ENCODE data around the gene FNDC5. TPM values are rescaled to one million over a fixed set of nuclear protein-coding genes. Genes with fewer than 3 reads are reported as not detected.

Gene FNDC5
- total and polyA plus RNA-seq, 2 donors: 1.5 to 50.5 TPM

DNA sequence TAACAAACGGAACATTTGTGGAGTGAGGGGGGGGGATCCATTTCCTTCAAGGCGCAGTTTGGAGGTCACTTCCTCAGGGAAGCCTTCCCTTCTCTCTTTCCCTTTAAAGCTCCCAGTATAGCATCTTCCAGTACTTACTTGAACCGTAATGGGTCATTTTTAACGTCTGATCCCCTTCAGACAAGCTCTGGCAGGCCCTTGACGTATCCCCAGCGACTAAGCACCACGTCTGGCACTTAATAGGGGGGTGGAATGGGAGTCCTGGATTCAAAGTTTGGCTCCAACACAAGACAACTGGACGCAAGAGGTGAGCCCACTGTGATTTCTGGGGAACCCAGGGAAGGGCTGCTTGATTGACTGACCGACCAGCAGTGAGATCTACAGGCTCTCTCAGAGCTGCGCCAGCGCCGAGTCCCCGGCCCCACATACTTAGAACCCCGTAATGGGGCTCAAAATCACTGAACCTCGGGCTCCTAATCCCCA is 54.0 kb downstream of the FNDC5 start:
- Histone ChIP-seq H3K36me3 (ENCODE audit: insufficient read depth) (no peaks in the 10 kb centered on the region), H3K4me1 (ENCODE audit: insufficient read depth) (no peaks in the 10 kb centered on the region), H3K27ac (ENCODE audit: low read depth) (peak overlapping the region; percentile 83), H3K4me3 (ENCODE audit: low read depth, low read length) (peak overlapping the region; percentile 64)
- under 1% methylated on average over 15 of the region's 15 CpGs for WGBS
- DNase-seq (ENCODE audit: extremely low spot score): no peak

DNA sequence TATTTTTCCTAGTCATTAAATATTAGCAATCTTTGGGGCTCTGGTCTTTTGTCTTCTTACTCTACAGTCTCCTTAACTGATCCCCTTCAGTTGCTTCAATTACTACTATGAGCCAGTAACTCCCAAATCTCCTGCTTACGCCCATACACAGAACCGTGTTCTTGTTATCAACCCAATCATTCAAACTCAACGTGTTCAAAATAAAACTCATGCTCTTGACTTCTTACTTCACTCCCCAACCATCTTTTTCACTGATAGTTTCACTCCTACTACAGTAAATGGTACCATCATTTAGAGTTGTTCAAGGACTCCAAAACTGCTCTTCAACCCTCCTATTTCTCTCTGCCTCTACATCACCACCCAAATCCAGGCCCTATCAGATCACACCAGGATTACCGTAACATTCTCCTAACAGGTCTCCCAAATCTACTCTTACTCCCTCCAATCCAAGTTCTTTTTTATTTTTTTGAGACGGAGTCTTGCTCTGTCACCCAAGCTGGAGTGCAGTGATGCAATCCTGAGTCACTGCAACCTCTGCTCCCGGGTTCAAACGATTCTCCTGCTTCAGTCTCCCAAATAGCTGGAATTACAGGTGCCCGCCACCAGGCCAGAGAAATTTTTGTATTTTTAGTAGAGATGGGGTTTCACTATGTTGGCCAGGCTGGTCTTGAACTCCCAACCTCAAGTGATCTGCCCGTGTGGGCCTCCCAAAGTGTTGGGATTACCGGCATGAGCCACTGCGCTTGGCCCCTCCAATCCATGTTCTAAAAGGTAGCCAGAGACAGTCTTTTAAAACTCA is 56.6 kb downstream of the FNDC5 start:
- no peak overlapping the region for H3K27ac ChIP-seq (ENCODE audit: low read depth)
- no peaks in the 10 kb centered on the region for H3K36me3 ChIP-seq (ENCODE audit: insufficient read depth)
- no peak overlapping the region for H3K4me3 ChIP-seq (ENCODE audit: low read depth, low read length)
- DNase-seq (ENCODE audit: extremely low spot score): no peak
- 82% methylated on average over 11 of the region's 11 CpGs for WGBS
- no peaks in the 10 kb centered on the region for H3K4me1 ChIP-seq (ENCODE audit: insufficient read depth)

Other genes with a start within 250 kb of the FNDC5 start
- 37.4 TPM for gene ZBTB8OS, start 220.4 kb downstream of the FNDC5 start, total RNA-seq
- gene ZBTB8OS, start 220.4 kb downstream of the FNDC5 start, polyA plus RNA-seq: 33.9 TPM
- 151 TPM for gene RBBP4, start 219.7 kb downstream of the FNDC5 start, total RNA-seq
- 82.6 TPM for gene RBBP4, start 219.7 kb downstream of the FNDC5 start, polyA plus RNA-seq
- 22.4 TPM for gene SYNC, start 168.1 kb downstream of the FNDC5 start, total RNA-seq
- gene SYNC, start 168.1 kb downstream of the FNDC5 start, polyA plus RNA-seq: 13.3 TPM
- gene YARS1, start 53.6 kb downstream of the FNDC5 start, total RNA-seq: 33.4 TPM
- 39.8 TPM for gene YARS1, start 53.6 kb downstream of the FNDC5 start, polyA plus RNA-seq
- 62.0 TPM for gene S100PBP, start 53.3 kb downstream of the FNDC5 start, total RNA-seq
- 13.6 TPM for gene S100PBP, start 53.3 kb downstream of the FNDC5 start, polyA plus RNA-seq
- not detected for gene HPCA, start 15.6 kb upstream of the FNDC5 start, total RNA-seq
- gene HPCA, start 15.6 kb upstream of the FNDC5 start, polyA plus RNA-seq: 0.29 TPM
- gene TMEM54, start 30.5 kb upstream of the FNDC5 start, total RNA-seq: 12.8 TPM
- 67.8 TPM for gene TMEM54, start 30.5 kb upstream of the FNDC5 start, polyA plus RNA-seq
- gene RNF19B, start 93.9 kb upstream of the FNDC5 start, total RNA-seq: 8.7 TPM
- 15.0 TPM for gene RNF19B, start 93.9 kb upstream of the FNDC5 start, polyA plus RNA-seq
- 79.1 TPM for gene AK2, start 166.0 kb upstream of the FNDC5 start, total RNA-seq
- 83.1 TPM for gene AK2, start 166.0 kb upstream of the FNDC5 start, polyA plus RNA-seq
- 9.6 TPM for gene AZIN2, start 210.2 kb upstream of the FNDC5 start, total RNA-seq
- gene AZIN2, start 210.2 kb upstream of the FNDC5 start, polyA plus RNA-seq: 3.1 TPM

Measured in urinary bladder (tissue), 4 donors.